B cell (primary cell): ENCODE data around the gene ATIC. TPM values are rescaled to one million over a fixed set of nuclear protein-coding genes. Genes with fewer than 3 reads are reported as not detected.

Experiments
- ATAC-seq: fragments of 200-7000 bp; cut with Tn5 transposase; one replicate; pipeline ENCODE4 v1.10.0; 2021; ENCODE audit warnings: low read depth, mild to moderate bottlenecking, moderate number of reproducible peaks, moderate library complexity
- CTCF ChIA-PET: fragments of 350-600 bp; sonication (Branson Sonifier 250); formaldehyde crosslinking; loops from one replicate; lab custom pipeline; 2021; ENCODE audit warnings: antibody characterized with exemption, inconsistent platforms; lab: Charles Lee
- POLR2A ChIA-PET: fragments of 350-600 bp; sonication (Branson Sonifier 250); formaldehyde crosslinking; loops from one replicate; lab custom pipeline; 2021; ENCODE audit warnings: antibody characterized with exemption; lab: Charles Lee
- DNase-seq: peaks from one replicate; pipeline ENCODE4 v3.0.0; 2013
- H2AFZ ChIP-seq: 2 replicates; pipeline ENCODE4 v1.6.1; 2012; ENCODE audit warnings: mild to moderate bottlenecking, low read depth, low read length; ENCODE audit not compliant: insufficient read depth, poor library complexity, severe bottlenecking
- H3K27ac ChIP-seq, 2 donors: 1 replicate in 1 of 2; 2 replicates in 1 of 2; pipeline ENCODE4 v1.5.1; 2012 to 2013; ENCODE audit warnings: low read length in 2 of 2, mild to moderate bottlenecking in 2 of 2, moderate library complexity in 1 of 2
- H3K27me3 ChIP-seq, 4 experiments: fragments of 200-600 bp in 1 of 4; sonication (generic) in 1 of 4; replicated peaks in 1 of 4; 1 replicate in 2 of 4; 2 replicates in 2 of 4; pipeline versions ENCODE4 v1.6.1 to v1.7.0; 2013 to 2016; ENCODE audit warnings: low read length in 3 of 4, mild to moderate bottlenecking in 2 of 4, mixed read lengths in 1 of 4, moderate library complexity in 1 of 4; ENCODE audit not compliant: insufficient read depth in 4 of 4, control insufficient read depth in 3 of 4; ENCODE audit errors: control extremely low read depth in 1 of 4
- H3K36me3 ChIP-seq, 2 experiments: replicated peaks in 1 of 2; 1 replicate in 1 of 2; 2 replicates in 1 of 2; pipeline versions ENCODE4 v1.6.1 to v1.7.1; 2013; ENCODE audit warnings: low read length in 1 of 2; ENCODE audit not compliant: insufficient read depth in 2 of 2, control insufficient read depth in 1 of 2; ENCODE audit errors: control extremely low read depth in 1 of 2, extremely low read depth in 1 of 2
- H3K4me1 ChIP-seq, 2 donors: fragments of 200-600 bp in 1 of 2; sonication (generic) in 1 of 2; 1 replicate in 1 of 2; 2 replicates in 1 of 2; pipeline versions ENCODE4 v1.5.1 to v1.6.1; 2013 to 2017; ENCODE audit warnings: low read length in 2 of 2; ENCODE audit not compliant: control insufficient read depth in 2 of 2, insufficient read depth in 2 of 2
- H3K4me2 ChIP-seq: replicated peaks from 2 replicates; pipeline ENCODE3; 2012; ENCODE audit warnings: mild to moderate bottlenecking, low read depth, low read length; ENCODE audit not compliant: poor library complexity, severe bottlenecking
- H3K4me3 ChIP-seq, 5 experiments: fragments of 200-600 bp in 1 of 5; sonication (generic) in 1 of 5; 1 replicate in 3 of 5; 2 replicates in 2 of 5; pipeline versions ENCODE4 v1.5.1 to v1.7.0; 2011 to 2016; ENCODE audit warnings: low read length in 4 of 5, mild to moderate bottlenecking in 4 of 5, low read depth in 2 of 5, control low read depth in 1 of 5, moderate library complexity in 1 of 5; ENCODE audit not compliant: insufficient read depth in 1 of 5; ENCODE audit errors: control extremely low read depth in 1 of 5, extremely low read depth in 1 of 5
- H3K79me2 ChIP-seq: fragments of 200-600 bp; sonication (generic); one replicate; pipeline ENCODE4 v1.6.0; 2016; ENCODE audit warnings: low read length; ENCODE audit not compliant: control insufficient read depth, insufficient read depth
- H3K9ac ChIP-seq: fragments of 200-600 bp; sonication (generic); 2 replicates; pipeline ENCODE4 v1.6.1; 2017; ENCODE audit warnings: mild to moderate bottlenecking, low read length, moderate library complexity
- H3K9me3 ChIP-seq, 3 donors: one replicate each; pipeline versions ENCODE4 v1.6.1 to v1.7.1; 2013; ENCODE audit warnings: low read length in 2 of 3; ENCODE audit not compliant: control insufficient read depth in 2 of 3, insufficient read depth in 1 of 3; ENCODE audit errors: control extremely low read depth in 1 of 3
- H4K20me1 ChIP-seq: 2 replicates; pipeline ENCODE4 v1.6.0; 2012; ENCODE audit warnings: mild to moderate bottlenecking, low read length; ENCODE audit not compliant: insufficient read depth, control insufficient read depth, poor library complexity, severe bottlenecking
- H3K27ac Mint-ChIP-seq: one replicate; pipeline ENCODE4 v1.8.0; 2021; ENCODE audit warnings: mixed read lengths
- H3K27me3 Mint-ChIP-seq: one replicate; pipeline ENCODE4 v1.8.0; 2021; ENCODE audit warnings: mixed read lengths
- H3K4me1 Mint-ChIP-seq: one replicate; pipeline ENCODE4 v1.8.0; 2021; ENCODE audit warnings: mixed read lengths
- H3K4me3 Mint-ChIP-seq: one replicate; pipeline ENCODE4 v1.8.0; 2021; ENCODE audit warnings: mixed read lengths
- H3K9me3 Mint-ChIP-seq: one replicate; pipeline ENCODE4 v1.8.0; 2022; ENCODE audit warnings: mixed read lengths; ENCODE audit not compliant: insufficient read depth
- EZH2 ChIP-seq: IDR thresholded peaks from 2 replicates; pipeline ENCODE4 v1.6.1; 2012; ENCODE audit warnings: borderline replicate concordance, low read depth, mild to moderate bottlenecking, moderate library complexity, low read length; ENCODE audit not compliant: insufficient read depth, poor library complexity, severe bottlenecking
- WGBS: methylation state at CpG from one replicate; pipeline ENCODE4 v1.1.5; 2013; ENCODE audit warnings: missing lambda C conversion rate; ENCODE audit not compliant: insufficient coverage; 5-methylcytosine and 5-hydroxymethylcytosine counted together
- intact Hi-C: fragments of 100-400 bp; cut with micrococcal nuclease; formaldehyde crosslinking; loops from one replicate; pipeline ENCODE4 v1.10.0; 2022
- polyA plus RNA-seq: library from polyadenylated mRNA; depleted of rRNA; stranded (reverse); fragments of >200 nt; gene quantifications from 2 replicates; pipeline ENCODE4 v1.2.3, GENCODE V29; 2012
- total RNA-seq, 2 donors: library from RNA; stranded (reverse); fragments of 120-200 nt in 1 of 2; gene quantifications; 1 replicate in 1 of 2; 2 replicates in 1 of 2; pipeline versions ENCODE4 v1.2.3 to v1.2.4, GENCODE V29; 2013 to 2022
- TF ChIP-seq, protein P1 (sequence below): fragments of 200-600 bp; IDR thresholded peaks from one replicate; pipeline ENCODE4 v1.8.0; 2022; ENCODE audit warnings: antibody characterized with exemption, mild to moderate bottlenecking

Gene ATIC
- total and polyA plus RNA-seq, 2 donors (not counting 1 experiment from before 2014, with no cell fraction given): 55.4 to 80.4 TPM

DNA sequence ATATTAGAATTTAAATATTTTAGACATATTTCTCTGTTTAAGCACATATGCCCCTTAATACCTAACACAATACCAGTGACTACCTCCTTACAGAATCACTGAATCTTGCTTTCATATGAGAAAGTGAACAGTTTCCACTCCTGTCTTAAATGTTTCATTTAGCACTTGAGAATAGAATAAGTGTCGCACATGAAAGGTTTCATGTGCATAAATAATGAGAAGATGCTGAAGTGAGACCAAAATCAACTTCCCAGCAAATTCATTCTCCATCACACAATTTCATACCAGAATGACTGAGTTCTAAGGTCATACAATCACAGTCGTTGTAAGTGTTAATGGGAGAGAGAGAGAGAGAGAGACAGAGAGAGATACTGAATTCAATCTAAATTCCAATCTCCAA is 51.2 kb downstream of the ATIC start:
- Mint-ChIP-seq H3K4me3 (no peak overlapping the region), H3K27ac (no peak overlapping the region), H3K9me3 (no peaks in the 10 kb centered on the region), H3K27me3 (no peaks in the 10 kb centered on the region), H3K4me1 (peaks cover 2% of the 10 kb centered on the region)
- H3K36me3 ChIP-seq: peaks cover 0 to 6% of the 10 kb centered on the region in 2 experiments
- intact Hi-C loops: no loop called here
- ATAC-seq (no peak), DNase-seq (no peak)
- no peak overlapping the region for H2AFZ ChIP-seq
- WGBS: no CpG with 5 or more reads among the region's 2 CpGs
- H3K27ac ChIP-seq: no peak overlapping the region
- H3K27me3 ChIP-seq: no peaks in the 10 kb centered on the region
- no peak overlapping the region for H3K4me3 ChIP-seq
- H3K79me2 ChIP-seq: no peaks in the 10 kb centered on the region
- H3K4me1 ChIP-seq: no peaks in the 10 kb centered on the region
- H4K20me1 ChIP-seq: no peaks in the 10 kb centered on the region
- ChIA-PET CTCF (no interaction called here), POLR2A (no interaction called here)
- H3K9me3 ChIP-seq: no peaks in the 10 kb centered on the region
- H3K9ac ChIP-seq: no peak overlapping the region
- TF ChIP-seq, protein P1, sequence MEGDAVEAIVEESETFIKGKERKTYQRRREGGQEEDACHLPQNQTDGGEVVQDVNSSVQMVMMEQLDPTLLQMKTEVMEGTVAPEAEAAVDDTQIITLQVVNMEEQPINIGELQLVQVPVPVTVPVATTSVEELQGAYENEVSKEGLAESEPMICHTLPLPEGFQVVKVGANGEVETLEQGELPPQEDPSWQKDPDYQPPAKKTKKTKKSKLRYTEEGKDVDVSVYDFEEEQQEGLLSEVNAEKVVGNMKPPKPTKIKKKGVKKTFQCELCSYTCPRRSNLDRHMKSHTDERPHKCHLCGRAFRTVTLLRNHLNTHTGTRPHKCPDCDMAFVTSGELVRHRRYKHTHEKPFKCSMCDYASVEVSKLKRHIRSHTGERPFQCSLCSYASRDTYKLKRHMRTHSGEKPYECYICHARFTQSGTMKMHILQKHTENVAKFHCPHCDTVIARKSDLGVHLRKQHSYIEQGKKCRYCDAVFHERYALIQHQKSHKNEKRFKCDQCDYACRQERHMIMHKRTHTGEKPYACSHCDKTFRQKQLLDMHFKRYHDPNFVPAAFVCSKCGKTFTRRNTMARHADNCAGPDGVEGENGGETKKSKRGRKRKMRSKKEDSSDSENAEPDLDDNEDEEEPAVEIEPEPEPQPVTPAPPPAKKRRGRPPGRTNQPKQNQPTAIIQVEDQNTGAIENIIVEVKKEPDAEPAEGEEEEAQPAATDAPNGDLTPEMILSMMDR: no peak
- no peak for TF ChIP-seq EZH2
- no peak overlapping the region for H3K4me2 ChIP-seq

DNA sequence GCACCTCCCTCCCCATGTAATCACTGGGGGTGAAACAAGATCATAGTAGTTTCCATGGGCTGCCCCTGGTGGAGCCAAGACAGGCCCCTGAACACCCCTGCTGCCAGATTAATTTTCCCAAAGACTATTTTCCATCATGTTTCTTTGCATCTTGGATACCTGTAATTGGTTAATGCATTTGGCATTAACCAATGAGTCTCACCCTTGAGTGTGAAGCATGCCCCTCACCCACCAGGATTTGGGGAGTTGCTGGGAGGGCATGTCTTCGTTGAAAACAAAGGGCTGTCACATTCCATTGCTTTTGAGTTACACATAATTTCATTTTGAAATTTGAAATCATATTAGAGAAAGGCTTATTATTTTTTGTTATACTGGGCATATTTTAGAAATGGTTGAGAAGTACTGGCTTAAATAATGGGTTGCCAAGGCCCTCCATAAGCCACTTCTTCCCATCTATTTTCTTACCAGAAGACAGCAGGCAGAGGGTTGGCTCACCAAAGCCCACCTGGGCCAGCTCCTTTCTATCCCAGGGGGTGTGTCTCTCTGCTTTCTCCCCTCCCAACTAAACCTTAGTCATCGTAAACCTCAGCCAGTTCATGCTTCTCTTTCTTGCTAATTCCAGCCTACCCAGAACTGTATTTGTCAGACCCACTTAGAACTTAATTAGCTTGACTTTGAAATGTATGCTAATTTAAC is 51.8 kb downstream of the ATIC start:
- Histone ChIP-seq H3K27ac (no peak overlapping the region), H3K79me2 (no peaks in the 10 kb centered on the region), H3K4me2 (no peak overlapping the region), H3K4me3 (no peak overlapping the region), H3K4me1 (no peaks in the 10 kb centered on the region), H3K9ac (no peak overlapping the region), H3K27me3 (no peaks in the 10 kb centered on the region), H3K36me3 (peaks cover 0 to 6% of the 10 kb centered on the region in 2 experiments), H2AFZ (no peak overlapping the region), H4K20me1 (no peaks in the 10 kb centered on the region), H3K9me3 (no peaks in the 10 kb centered on the region)
- CTCF ChIA-PET: no interaction called here
- TF ChIP-seq EZH2: no peak
- TF ChIP-seq, protein P1: no peak
- DNase-seq: no peak
- Mint-ChIP-seq H3K27me3 (no peaks in the 10 kb centered on the region), H3K9me3 (no peaks in the 10 kb centered on the region), H3K4me1 (peaks cover 2% of the 10 kb centered on the region), H3K27ac (no peak overlapping the region), H3K4me3 (no peak overlapping the region)
- POLR2A ChIA-PET: no interaction called here
- no peak for ATAC-seq
- WGBS: no CpG with 5 or more reads among the region's 2 CpGs
- intact Hi-C loops: no loop called here
